Panc1 (cell line): ENCODE results near the gene MATCAP1. TPM values are rescaled to one million over a fixed set of nuclear protein-coding genes. Genes with fewer than 3 reads are reported as not detected.
A peak's percentile ranks its signal among the peaks of the same experiment; 100 is the strongest.

ENCODE experiments used
- ATAC-seq: fragments of 200-7000 bp; cut with Tn5 transposase; 2 replicates; pipeline ENCODE4 v1.9.1; 2020; ENCODE audit warnings: mild to moderate bottlenecking, moderate library complexity
- BruUV-seq: library from RNA; stranded (reverse); fragments of 400-500 nt; replicated peaks from 2 replicates; lab custom pipeline; 2021; lab: Mats Ljungman, UMichigan
- CTCF ChIA-PET: fragments of 300-600 bp; sonication (Branson Sonifier 250); formaldehyde crosslinking; loops from one replicate; lab custom pipeline; 2022; ENCODE audit warnings: antibody characterized with exemption; lab: Charles Lee
- POLR2A ChIA-PET: fragments of 300-600 bp; sonication (Branson Sonifier 250); formaldehyde crosslinking; loops from one replicate; lab custom pipeline; 2022; ENCODE audit warnings: antibody characterized with exemption; lab: Charles Lee
- DNase-seq: peaks from one replicate; pipeline ENCODE4 v3.0.0-alpha.2; 2010; ENCODE audit warnings: low read depth, low spot score
- H3K27ac ChIP-seq: 2 replicates; pipeline ENCODE4 v1.5.1; 2011; ENCODE audit warnings: mild to moderate bottlenecking, low read length, inconsistent platforms
- H3K27me3 ChIP-seq: fragments of 200-500 bp; sonication (Bioruptor generic); 2 replicates; pipeline ENCODE4 v1.6.0; 2014; ENCODE audit warnings: low read length, inconsistent platforms; ENCODE audit not compliant: control insufficient read depth, insufficient read depth
- H3K36me3 ChIP-seq: fragments of 200-500 bp; sonication (Bioruptor generic); 2 replicates; pipeline ENCODE4 v1.5.1; 2014; ENCODE audit warnings: inconsistent platforms, mild to moderate bottlenecking, low read length, moderate library complexity; ENCODE audit not compliant: control insufficient read depth, insufficient read depth
- H3K4me1 ChIP-seq: 2 replicates; pipeline ENCODE4 v1.5.1; 2011; ENCODE audit warnings: inconsistent platforms, mild to moderate bottlenecking, low read length, moderate library complexity; ENCODE audit not compliant: control insufficient read depth, insufficient read depth
- H3K4me3 ChIP-seq, 2 experiments: 2 replicates each; pipeline ENCODE4 v1.5.1; 2011 to 2012; ENCODE audit warnings: low read depth in 2 of 2, low read length in 2 of 2, mild to moderate bottlenecking in 2 of 2, inconsistent platforms in 1 of 2, moderate library complexity in 1 of 2
- H3K9me3 ChIP-seq: fragments of 200-500 bp; sonication (Bioruptor generic); 2 replicates; pipeline ENCODE4 v1.5.1; 2014; ENCODE audit warnings: low read depth, mild to moderate bottlenecking, inconsistent platforms, low read length, moderate library complexity; ENCODE audit not compliant: control insufficient read depth, insufficient read depth
- CTCF ChIP-seq: fragments of 450-650 bp; IDR thresholded peaks from 2 replicates; pipeline ENCODE4 v1.5.1; 2017; ENCODE audit warnings: mild to moderate bottlenecking
- POLR2AphosphoS5 ChIP-seq: IDR thresholded peaks from 2 replicates; pipeline ENCODE4 v1.6.1; 2012; ENCODE audit warnings: mild to moderate bottlenecking, low read depth, low read length, moderate library complexity
- REST ChIP-seq, 2 experiments: IDR thresholded peaks; 2 replicates each; pipeline ENCODE4 v1.6.1; 2011 to 2012; ENCODE audit warnings: low read depth in 2 of 2, control low read depth in 1 of 2, low read length in 1 of 2, mild to moderate bottlenecking in 1 of 2, moderate library complexity in 1 of 2; ENCODE audit not compliant: insufficient read depth in 1 of 2
- SIN3A ChIP-seq: IDR thresholded peaks from 2 replicates; pipeline ENCODE4 v1.6.1; 2012; ENCODE audit warnings: low read depth, mild to moderate bottlenecking, low read length, moderate library complexity, borderline replicate concordance; ENCODE audit not compliant: insufficient read depth
- TCF7L2 ChIP-seq: IDR thresholded peaks from 2 replicates; pipeline ENCODE4 v1.6.1; 2011; ENCODE audit warnings: mild to moderate bottlenecking, low read depth, low read length, inconsistent platforms
- in situ Hi-C: cut with HindIII; loops from 2 replicates; pipeline ENCODE4 v1.10.0; 2016; ENCODE audit warnings: low sequenced_read_pairs, low pct_unique_long_range_greater_than_20kb
- intact Hi-C: fragments of 100-400 bp; cut with micrococcal nuclease; formaldehyde crosslinking; loops from one replicate; pipeline ENCODE4 v1.10.0; 2022; ENCODE audit not compliant: unreplicated experiment
- total RNA-seq: library from RNA; stranded (reverse); gene quantifications from one replicate; pipeline ENCODE4 v1.2.1, GENCODE V29; 2021; ENCODE audit not compliant: unreplicated experiment

Gene MATCAP1
- total RNA-seq, 1 experiment from 2014 or later: 13.9 TPM

GRCh38 chr16:67174706-67175231 is 9.0 kb downstream of the MATCAP1 start:
- in situ Hi-C loops: no loop called here
- Histone ChIP-seq H3K4me3 (peak overlapping the region; percentile 51 to 64), H3K27me3 (no peaks in the 10 kb centered on the region), H3K36me3 (no peaks in the 10 kb centered on the region; the same call in 1 of the 2 replicates), H3K27ac (peak overlapping the region; percentile 18), H3K4me1 (peaks cover 14% of the 10 kb centered on the region), H3K9me3 (no peaks in the 10 kb centered on the region)
- TF ChIP-seq CTCF: no peak
- POLR2A ChIA-PET: interaction anchor here (0.5 kb wide), 1 partner anchor 21 kb away, joined by 8 read pairs; no protein-coding TSS in a partner anchor
- intact Hi-C loops: no loop called here
- no peak for DNase-seq
- no peak for ATAC-seq
- BruUV-seq: no TSS peak
- CTCF ChIA-PET: no interaction called here

GRCh38 chr16:67173808-67174705 is 9.7 kb downstream of the MATCAP1 start:
- TF ChIP-seq CTCF: peak; percentile 34
- no peak for TF ChIP-seq TCF7L2
- H3K4me1 ChIP-seq: peaks cover 18% of the 10 kb centered on the region
- peak overlapping the region; percentile 18 for H3K27ac ChIP-seq
- no peaks in the 10 kb centered on the region for H3K9me3 ChIP-seq
- DNase-seq (no peak), ATAC-seq (peak; percentile 79)
- H3K36me3 ChIP-seq: no peaks in the 10 kb centered on the region; the same call in 1 of the 2 replicates
- no peaks in the 10 kb centered on the region for H3K27me3 ChIP-seq
- H3K4me3 ChIP-seq: peak overlapping the region; percentile 51 to 64
- in situ Hi-C loops: no loop called here
- BruUV-seq: TSS peak; percentile 50
- ChIA-PET POLR2A (interaction anchor here (0.5 kb wide), 1 partner anchor 21 kb away, joined by 8 read pairs; no protein-coding TSS in a partner anchor), CTCF (interaction anchor here (0.7 kb wide), 1 partner anchor 220 kb away, joined by 3 read pairs; no protein-coding TSS in a partner anchor)
- intact Hi-C loops: no loop called here

GRCh38 chr16:67173323-67173722 is 10.4 kb downstream of the MATCAP1 start:
- Histone ChIP-seq H3K36me3 (no peaks in the 10 kb centered on the region; the same call in 1 of the 2 replicates), H3K4me3 (peak overlapping the region; percentile 51 to 64), H3K27me3 (no peaks in the 10 kb centered on the region), H3K4me1 (peaks cover 18% of the 10 kb centered on the region), H3K9me3 (no peaks in the 10 kb centered on the region), H3K27ac (peak overlapping the region; percentile 18)
- intact Hi-C loops: no loop called here
- DNase-seq (no peak), ATAC-seq (no peak)
- CTCF ChIA-PET: no interaction called here
- BruUV-seq: no TSS peak
- POLR2A ChIA-PET: no interaction called here
- in situ Hi-C loops: no loop called here
- TF ChIP-seq TCF7L2: no peak
- no peak for TF ChIP-seq POLR2AphosphoS5
- no peak for TF ChIP-seq CTCF
- TF ChIP-seq SIN3A: no peak
- no peak for TF ChIP-seq REST (IDR thresholded peaks at IDR 0.05; ENCODE audit: insufficient read depth in 1 of 2, low read depth in 2 of 2, low read length in 1 of 2)
